OCI-LY1 (cell line): ENCODE data around the gene REXO4.

ENCODE experiments used
- H2AFZ ChIP-seq: fragments of 200-600 bp; sonication (generic), shearing (Covaris generic); 2 replicates; pipeline ENCODE4 v1.6.0; 2014; ENCODE audit warnings: antibody characterized with exemption, mild to moderate bottlenecking, low read length
- H3F3A ChIP-seq: fragments of 200-600 bp; sonication (generic), shearing (Covaris generic); 2 replicates; pipeline ENCODE4 v1.6.0; 2014; ENCODE audit warnings: mild to moderate bottlenecking, antibody characterized with exemption, low read length, moderate library complexity; ENCODE audit not compliant: insufficient read depth
- H3K27ac ChIP-seq: fragments of 200-600 bp; sonication (generic); 2 replicates; pipeline ENCODE4 v1.5.1; 2014; ENCODE audit warnings: low read length, mixed run types, mild to moderate bottlenecking, low read depth; ENCODE audit not compliant: poor library complexity, severe bottlenecking
- H3K27me3 ChIP-seq: fragments of 200-600 bp; sonication (generic); 2 replicates; pipeline ENCODE4 v1.6.0; 2014; ENCODE audit warnings: antibody characterized with exemption, mild to moderate bottlenecking, low read length, moderate library complexity; ENCODE audit not compliant: insufficient read depth
- H3K36me3 ChIP-seq: fragments of 200-600 bp; sonication (generic); 2 replicates; pipeline ENCODE4 v1.6.1; 2014; ENCODE audit warnings: mild to moderate bottlenecking, antibody characterized with exemption, low read length, moderate library complexity, mixed read lengths; ENCODE audit not compliant: insufficient read depth
- H3K4me1 ChIP-seq: fragments of 200-600 bp; sonication (generic); 2 replicates; pipeline ENCODE4 v1.5.1; 2014; ENCODE audit warnings: mild to moderate bottlenecking, low read length, moderate library complexity; ENCODE audit not compliant: insufficient read depth, severe bottlenecking
- H3K4me2 ChIP-seq: fragments of 200-600 bp; sonication (generic), shearing (Covaris generic); 2 replicates; pipeline ENCODE4 v1.6.1; 2014; ENCODE audit warnings: low read length
- H3K4me3 ChIP-seq: fragments of 200-600 bp; sonication (generic); 2 replicates; pipeline ENCODE4 v1.5.1; 2014; ENCODE audit warnings: low read length, low read depth, mild to moderate bottlenecking, mixed read lengths; ENCODE audit not compliant: poor library complexity, severe bottlenecking
- H3K79me2 ChIP-seq: fragments of 200-600 bp; shearing (Covaris generic); 2 replicates; pipeline ENCODE4 v1.6.1; 2016; ENCODE audit warnings: mixed run types, low read length, mixed read lengths; ENCODE audit not compliant: insufficient read depth
- H3K9ac ChIP-seq: fragments of 200-600 bp; sonication (generic), shearing (Covaris generic); 2 replicates; pipeline ENCODE4 v1.6.1; 2014; ENCODE audit warnings: mild to moderate bottlenecking, low read length, mixed read lengths
- H3K9me2 ChIP-seq: fragments of 200-600 bp; sonication (generic), shearing (Covaris generic); 2 replicates; pipeline ENCODE4 v1.6.1; 2014; ENCODE audit warnings: low read depth, mild to moderate bottlenecking, low read length, mixed read lengths
- H3K9me3 ChIP-seq: fragments of 200-600 bp; shearing (Covaris generic); 2 replicates; pipeline ENCODE4 v1.6.1; 2014; ENCODE audit warnings: low read length, mixed read lengths
- H4K20me1 ChIP-seq: fragments of 200-600 bp; sonication (generic), shearing (Covaris generic); 2 replicates; pipeline ENCODE4 v1.6.0; 2016; ENCODE audit warnings: mild to moderate bottlenecking, low read length; ENCODE audit not compliant: insufficient read depth
- CTCF ChIP-seq: fragments of 200-600 bp; sonication (generic), shearing (Covaris generic); IDR thresholded peaks from 2 replicates; pipeline ENCODE4 v1.5.1; 2017; ENCODE audit warnings: mild to moderate bottlenecking, antibody characterized with exemption, low read length, moderate library complexity, mixed read lengths
- EZH2 ChIP-seq: fragments of 200-600 bp; sonication (generic), shearing (Covaris generic); IDR thresholded peaks from 2 replicates; pipeline ENCODE4 v1.8.0; 2017; ENCODE audit warnings: borderline replicate concordance, mixed run types, mild to moderate bottlenecking, antibody characterized with exemption, low read length, moderate library complexity, mixed read lengths

The REXO4 gene

GRCh38 chr9:133401588-133401987, 16.2 kb downstream of the REXO4 start:
- peaks cover 5% of the 10 kb centered on the region for H3K27me3 ChIP-seq
- no peaks in the 10 kb centered on the region for H3K9me3 ChIP-seq
- H3K9me2 ChIP-seq: no peaks in the 10 kb centered on the region
- H2AFZ ChIP-seq: no peak overlapping the region
- H3K79me2 ChIP-seq: no peaks in the 10 kb centered on the region
- no peak overlapping the region for H3K4me2 ChIP-seq
- H3K36me3 ChIP-seq: peaks cover 31% of the 10 kb centered on the region
- H4K20me1 ChIP-seq: no peaks in the 10 kb centered on the region
- H3F3A ChIP-seq: no peaks in the 10 kb centered on the region
- H3K27ac ChIP-seq: no peak overlapping the region
- H3K4me1 ChIP-seq: no peaks in the 10 kb centered on the region
- H3K9ac ChIP-seq: no peak overlapping the region
- TF ChIP-seq EZH2 (no peak), CTCF (no peak)
- H3K4me3 ChIP-seq: no peak overlapping the region

GRCh38 chr9:133400292-133400691, 17.5 kb downstream of the REXO4 start:
- no peak overlapping the region for H2AFZ ChIP-seq
- H3K27me3 ChIP-seq: peaks cover 5% of the 10 kb centered on the region
- H3K4me1 ChIP-seq: no peaks in the 10 kb centered on the region
- H3K36me3 ChIP-seq: peaks cover 18% of the 10 kb centered on the region
- H4K20me1 ChIP-seq: no peaks in the 10 kb centered on the region
- H3K4me3 ChIP-seq: no peak overlapping the region
- no peaks in the 10 kb centered on the region for H3K79me2 ChIP-seq
- TF ChIP-seq CTCF: no peak
- no peak for TF ChIP-seq EZH2
- H3K27ac ChIP-seq: no peak overlapping the region
- no peaks in the 10 kb centered on the region for H3K9me3 ChIP-seq
- no peak overlapping the region for H3K4me2 ChIP-seq
- no peaks in the 10 kb centered on the region for H3K9me2 ChIP-seq
- no peak overlapping the region for H3K9ac ChIP-seq
- no peaks in the 10 kb centered on the region for H3F3A ChIP-seq

- no peaks in the 10 kb centered on the region for H3K4me1 ChIP-seq
- H3K4me2 ChIP-seq: no peak overlapping the region
- H3K4me3 ChIP-seq: no peak overlapping the region
- H4K20me1 ChIP-seq: no peaks in the 10 kb centered on the region
- H3K9me2 ChIP-seq: no peaks in the 10 kb centered on the region
- no peaks in the 10 kb centered on the region for H3K79me2 ChIP-seq
- peaks cover 5% of the 10 kb centered on the region for H3K27me3 ChIP-seq
- H3K27ac ChIP-seq: no peak overlapping the region
- H3K9me3 ChIP-seq: no peaks in the 10 kb centered on the region
- TF ChIP-seq EZH2: no peak
- no peak for TF ChIP-seq CTCF
- peaks cover 1% of the 10 kb centered on the region for H3K36me3 ChIP-seq
- H3F3A ChIP-seq: no peaks in the 10 kb centered on the region
- H3K9ac ChIP-seq: no peak overlapping the region
- no peak overlapping the region for H2AFZ ChIP-seq
Measured at GRCh38 chr9:133397895-133398294, 19.9 kb downstream of the REXO4 start.
